Jurkat, Clone E6-1 (cell line): ENCODE measurements around the gene HSF2BP.
"Not testable (repeated sequence)": the region's sequence is repeated elsewhere in the genome, so short reads cannot be mapped to it uniquely, and the experiment has no call there.

ENCODE experiments used
- DNase-seq: peaks from one replicate; pipeline ENCODE4 v3.0.0-alpha.2; 2011; ENCODE audit warnings: low read depth, low spot score
- H3K4me3 ChIP-seq: 2 replicates; pipeline ENCODE4 v1.5.1; 2011; ENCODE audit warnings: mild to moderate bottlenecking, low read length, control low read depth, moderate library complexity

Gene HSF2BP

DNA sequence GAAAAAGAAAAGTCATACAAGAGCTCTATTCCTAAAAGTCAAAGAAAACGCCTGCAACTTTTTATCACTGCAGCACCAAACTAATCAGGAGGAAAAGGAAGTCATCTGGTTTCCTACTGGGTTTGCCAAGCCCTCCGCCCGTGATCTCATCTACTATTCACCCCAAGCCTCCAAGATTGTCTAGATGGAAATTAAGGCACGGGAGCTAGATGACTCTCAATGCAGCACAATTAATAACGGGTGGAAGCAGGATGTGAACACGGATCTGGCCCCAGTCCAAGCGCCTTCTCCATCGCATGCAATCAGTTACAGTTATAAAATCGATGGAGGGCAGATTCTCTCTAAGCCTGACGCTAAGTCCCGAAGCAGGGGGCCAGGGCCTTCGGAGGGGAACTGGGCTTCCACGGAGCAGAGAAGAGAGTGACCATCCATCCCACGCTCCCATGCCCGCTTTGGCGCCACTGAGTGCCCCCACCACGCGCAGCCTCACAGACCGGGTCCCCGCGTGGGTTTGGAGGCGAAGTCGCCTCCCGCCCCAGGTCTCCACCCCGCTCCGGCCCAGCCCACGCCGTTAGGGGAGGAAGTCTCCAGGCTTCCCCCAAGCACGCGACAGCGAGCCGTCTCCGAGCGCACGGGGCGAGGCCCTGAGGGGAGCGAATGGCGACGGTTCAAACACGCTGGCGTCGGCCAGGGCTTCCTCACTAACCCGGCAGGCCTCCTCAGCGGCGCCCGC lies 1.8 kb downstream of the HSF2BP start:
- DNase-seq = no peak
- no peak overlapping the region for H3K4me3 ChIP-seq

DNA sequence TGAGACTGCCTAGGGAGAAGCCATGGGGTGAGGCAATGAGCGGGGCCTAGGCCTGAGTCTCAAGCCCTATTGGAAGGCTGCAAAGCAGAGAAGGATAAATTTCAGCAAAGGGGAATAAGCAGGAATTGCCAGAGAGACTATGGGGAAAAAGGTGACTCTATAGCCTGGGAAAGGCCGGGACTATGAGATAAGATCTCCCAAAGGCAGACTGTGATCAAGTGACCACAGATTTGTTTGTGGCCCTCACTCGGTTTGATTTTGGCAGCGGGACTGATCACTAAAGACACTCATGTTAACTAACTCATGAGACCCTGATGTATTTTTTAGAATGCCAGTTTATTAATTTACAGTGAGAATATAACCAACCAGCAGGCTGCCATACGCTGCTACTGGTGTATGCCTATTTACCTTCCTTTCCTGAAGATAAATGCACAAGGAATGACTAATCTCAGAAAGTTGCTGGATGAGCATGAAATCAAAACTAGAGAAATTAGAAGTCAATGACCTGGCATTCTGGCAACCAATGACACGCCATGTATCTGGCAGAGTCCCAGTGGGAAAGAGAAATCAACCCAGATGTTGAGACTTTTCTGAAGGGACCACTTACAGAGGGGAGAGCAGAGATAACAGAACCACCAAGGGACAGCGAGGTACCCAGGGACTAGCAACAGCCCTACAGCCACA lies 4.3 kb downstream of the HSF2BP start:
- DNase-seq = no peak
- H3K4me3 ChIP-seq = no peak overlapping the region

DNA sequence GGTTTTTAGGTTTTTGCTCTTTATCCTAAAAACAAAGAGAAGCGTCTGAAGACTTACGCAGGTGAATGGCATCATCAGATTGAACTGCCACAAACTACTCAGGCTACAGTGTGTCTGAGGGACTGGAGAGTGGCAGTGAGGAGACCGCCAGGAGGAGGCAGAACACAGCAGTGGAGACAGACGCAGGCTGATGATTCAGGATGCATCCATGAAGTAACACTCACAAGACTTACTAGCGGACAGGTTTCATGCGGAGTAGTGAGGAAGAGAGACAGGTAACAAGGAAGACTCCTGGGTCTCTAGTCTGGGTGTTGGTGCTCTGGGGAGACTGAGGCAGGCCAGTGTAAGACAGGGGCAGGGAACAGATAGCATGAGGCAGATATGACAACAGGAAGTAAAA lies 5.7 kb downstream of the HSF2BP start:
- no peak for DNase-seq
- no peak overlapping the region for H3K4me3 ChIP-seq

DNA sequence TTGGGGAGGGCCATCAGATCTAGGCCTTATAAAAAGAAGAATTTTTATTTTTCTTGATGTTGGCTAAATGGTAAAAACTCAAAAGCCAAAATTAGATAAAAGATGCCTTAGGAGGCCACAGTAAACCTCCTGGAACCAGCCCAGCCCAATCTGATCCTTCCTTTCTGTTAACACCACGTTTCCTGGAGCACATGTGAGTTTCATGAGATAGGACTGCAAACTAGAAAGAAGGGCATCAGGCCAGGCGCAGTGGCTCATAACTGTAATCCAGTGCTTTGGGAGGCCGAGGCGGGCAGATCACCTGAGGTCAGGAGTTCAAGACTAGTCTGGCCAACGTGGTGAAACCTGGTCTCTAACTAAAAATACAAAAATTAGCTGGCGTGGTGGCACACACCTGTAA lies 6.7 kb downstream of the HSF2BP start:
- DNase-seq = no peak
- no peak overlapping the region for H3K4me3 ChIP-seq

DNA sequence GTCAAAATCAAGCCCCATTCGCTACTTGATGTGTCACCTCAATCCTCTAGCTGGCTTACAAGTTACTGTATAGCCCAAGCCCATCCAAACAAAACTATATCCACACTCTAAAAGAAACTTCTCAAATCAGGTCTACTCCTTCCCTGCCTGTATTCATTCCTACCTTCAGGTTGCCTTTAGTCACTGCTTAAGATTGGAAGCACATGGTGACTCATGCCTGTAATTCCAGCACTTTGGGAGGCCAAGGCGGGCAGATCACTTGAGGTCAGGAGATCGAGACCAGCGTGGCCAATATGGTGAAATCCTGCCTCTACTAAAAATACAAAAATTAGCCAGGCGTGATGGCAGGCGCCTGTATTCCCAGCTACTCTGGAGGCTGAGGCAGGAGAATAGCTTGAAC lies 7.4 kb downstream of the HSF2BP start:
- H3K4me3 ChIP-seq, DNase-seq: not testable (repeated sequence)

DNA sequence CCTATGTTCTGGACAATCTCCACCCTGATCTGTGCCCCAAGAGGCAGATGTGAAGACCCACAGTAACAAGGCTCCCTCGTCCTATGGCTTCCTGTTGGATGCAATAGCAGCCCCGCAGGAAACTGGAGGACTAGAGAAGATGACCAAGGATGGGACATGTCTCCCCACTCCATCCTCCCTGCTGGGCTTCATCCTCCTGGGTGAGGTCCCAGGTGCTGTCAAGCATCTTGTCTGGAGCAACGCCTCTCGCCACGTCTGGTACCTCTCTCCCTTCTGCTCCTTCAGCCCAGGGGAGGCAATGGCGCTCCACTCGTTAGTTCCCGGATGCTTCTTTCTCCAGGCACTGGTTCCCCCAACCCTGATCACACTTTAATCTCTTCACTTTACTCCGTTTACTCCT lies 11.1 kb downstream of the HSF2BP start:
- DNase-seq = no peak
- H3K4me3 ChIP-seq = no peak overlapping the region

DNA sequence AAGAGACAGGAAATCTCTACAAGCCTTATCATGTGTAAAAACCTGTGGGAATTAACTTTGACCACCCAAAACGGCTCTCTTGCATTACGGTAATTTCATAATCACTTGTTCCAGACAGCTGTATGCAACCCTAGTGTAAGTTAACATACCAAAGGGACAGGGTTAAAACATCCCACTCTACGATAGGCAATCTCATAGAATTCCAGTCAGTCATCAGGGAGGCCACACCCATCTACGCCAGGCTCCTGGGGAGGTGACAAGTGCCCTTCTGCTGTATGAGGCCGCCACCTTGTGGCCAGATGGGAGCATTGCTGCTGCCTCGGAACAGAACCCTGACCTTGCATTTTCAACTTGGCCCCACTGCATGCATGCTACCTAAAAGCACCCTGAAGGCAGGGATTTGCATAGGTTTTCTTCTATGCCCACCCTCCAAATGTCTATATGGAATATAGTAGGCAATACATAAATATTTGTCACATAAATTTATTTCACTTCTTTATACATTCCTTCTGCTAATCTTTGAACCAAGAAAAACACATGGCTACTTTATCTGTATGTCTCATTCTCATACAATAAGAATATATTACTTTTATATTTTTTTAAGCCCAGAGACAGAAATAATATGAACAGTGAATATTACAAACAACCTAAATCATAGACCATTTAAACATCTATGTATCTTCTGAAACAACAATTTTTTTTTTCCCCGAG lies 12.6 kb downstream of the HSF2BP start:
- no peak overlapping the region for H3K4me3 ChIP-seq
- peak; percentile 84 for DNase-seq

DNA sequence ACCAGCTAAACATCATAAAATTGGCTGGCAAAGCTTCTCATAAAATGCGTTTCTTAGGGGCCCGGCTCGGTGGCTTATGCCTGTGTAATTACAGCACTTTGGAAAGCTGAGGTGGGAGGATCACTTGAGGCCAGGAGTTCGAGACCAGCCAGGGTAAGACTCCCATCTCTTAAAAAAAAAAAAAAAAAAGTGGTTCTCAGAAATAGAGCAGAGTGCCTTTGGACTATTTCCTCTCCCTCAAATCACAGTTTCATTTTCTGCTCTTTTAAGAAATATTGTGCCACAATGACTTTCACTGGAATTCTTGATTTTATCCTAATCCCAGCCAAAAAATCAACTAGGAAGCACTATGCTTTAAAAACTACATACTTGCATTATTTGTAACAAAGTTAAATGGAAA lies 13.3 kb downstream of the HSF2BP start:
- no peak overlapping the region for H3K4me3 ChIP-seq
- DNase-seq = no peak

DNA sequence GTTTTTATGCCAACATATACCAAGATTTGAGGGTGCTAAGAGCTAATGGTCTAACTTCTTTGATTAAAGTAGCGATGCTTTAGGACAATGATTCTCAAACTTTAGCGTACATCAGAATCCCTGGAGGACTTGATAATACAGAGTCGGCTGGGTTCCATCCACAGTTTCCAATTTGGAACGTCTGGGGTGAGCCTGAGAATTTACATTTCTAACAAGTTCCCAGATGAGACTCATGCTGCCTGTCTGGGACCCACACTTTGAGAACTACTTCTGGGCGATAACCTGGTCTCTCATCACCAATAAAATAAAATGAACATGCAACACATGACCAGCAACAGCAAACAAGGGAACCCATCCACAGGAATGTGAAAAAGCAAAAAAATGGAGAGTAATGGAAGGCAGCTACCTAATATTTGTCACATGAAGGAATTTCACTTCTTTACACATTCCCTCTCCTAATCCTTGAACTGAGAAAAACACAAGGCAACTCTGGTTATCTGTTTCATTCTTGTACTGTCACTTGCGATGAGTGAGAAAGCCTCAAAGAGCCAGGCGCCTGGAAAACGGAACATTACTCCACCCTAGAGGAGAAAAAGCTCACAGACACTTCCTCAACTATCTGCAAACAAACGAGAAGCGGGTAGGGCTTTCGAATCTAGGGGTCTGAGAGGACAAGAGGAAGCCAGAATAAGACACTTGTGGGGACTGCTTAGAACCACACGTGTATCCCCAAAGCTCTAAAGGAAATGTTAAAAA lies 14.0 kb downstream of the HSF2BP start:
- DNase-seq = peak; percentile 25
- no peak overlapping the region for H3K4me3 ChIP-seq

DNA sequence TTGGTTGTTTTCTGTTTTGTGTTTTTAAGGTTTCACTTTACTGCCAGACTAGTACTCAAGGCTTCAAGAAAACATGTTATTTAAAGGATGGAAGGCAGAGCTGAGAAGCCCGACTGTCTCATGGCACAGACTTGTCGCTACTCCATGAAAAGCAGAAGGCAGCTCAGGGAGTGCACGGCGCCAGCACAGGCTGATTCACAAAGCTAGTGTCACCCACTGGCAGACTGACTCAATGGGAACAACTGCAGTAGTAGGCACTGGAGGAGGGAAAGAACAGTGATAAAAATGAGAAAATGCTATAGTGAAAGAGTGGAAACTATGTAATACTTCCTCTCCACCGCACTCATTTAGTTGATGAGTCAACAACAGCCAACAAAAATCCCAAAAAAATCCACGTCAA lies 14.7 kb downstream of the HSF2BP start:
- no peak for DNase-seq
- H3K4me3 ChIP-seq = no peak overlapping the region

DNA sequence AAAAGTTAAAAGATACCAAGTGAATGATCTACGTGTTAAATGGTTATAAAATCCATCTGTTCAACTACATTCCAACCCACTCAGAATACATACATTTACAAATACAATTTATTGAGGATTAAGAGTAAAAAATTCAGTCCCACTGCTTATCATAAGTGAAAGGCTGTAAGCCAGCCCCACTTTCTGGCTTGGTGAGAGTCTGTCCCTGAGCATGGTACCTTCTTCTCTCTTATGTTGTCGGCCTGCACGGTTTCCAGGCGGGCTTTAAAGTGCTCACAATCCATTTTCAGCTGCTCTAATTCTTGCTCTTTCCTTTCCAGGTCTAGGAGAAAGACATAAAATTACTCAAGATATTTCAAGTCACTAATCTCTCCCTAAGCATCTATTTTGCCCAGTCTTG lies 15.2 kb downstream of the HSF2BP start:
- no peak for DNase-seq

DNA sequence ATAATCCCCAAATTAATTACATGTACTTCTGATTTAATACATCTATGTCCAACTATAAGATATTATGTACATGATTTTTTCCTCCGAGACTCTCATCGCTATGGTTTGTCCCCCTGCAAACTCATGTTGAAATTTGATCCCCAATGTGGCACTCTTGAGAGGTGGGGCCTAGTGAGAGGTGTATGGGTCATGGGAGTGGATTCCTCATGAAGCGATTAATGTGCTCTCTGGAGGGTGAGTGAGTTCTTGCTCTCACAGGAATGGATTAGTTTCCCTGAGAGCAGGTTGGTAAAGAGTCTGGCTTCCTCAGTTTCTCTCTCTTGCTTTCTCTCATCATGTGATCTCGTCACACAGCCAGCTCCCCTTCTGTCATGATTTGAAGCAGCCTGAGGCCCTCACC lies 16.1 kb downstream of the HSF2BP start:
- H3K4me3 ChIP-seq = no peak overlapping the region
- no peak for DNase-seq

More for the DNA sequence above, 15.2 kb downstream of the HSF2BP start:
- H3K4me3 ChIP-seq = no peak overlapping the region

DNA sequence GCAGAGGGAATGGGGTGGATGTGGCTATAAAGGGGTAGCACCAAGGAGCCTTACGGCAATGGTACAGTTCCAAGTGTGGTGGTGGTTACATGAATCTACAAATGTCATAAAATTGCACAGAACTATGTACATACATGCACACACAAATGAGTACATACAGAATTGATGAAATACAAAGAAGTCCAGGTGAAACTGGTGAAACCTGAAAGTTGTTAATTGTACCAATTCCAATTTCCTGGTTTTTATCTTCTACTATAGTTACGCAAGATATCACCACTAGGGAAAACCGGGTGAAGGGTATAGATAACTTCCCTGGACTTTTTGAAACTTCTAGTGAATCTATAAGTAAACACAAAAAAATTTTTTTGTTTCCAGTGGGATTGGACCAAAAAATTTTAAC lies 18.9 kb downstream of the HSF2BP start:
- no peak for DNase-seq
- H3K4me3 ChIP-seq = no peak overlapping the region

DNA sequence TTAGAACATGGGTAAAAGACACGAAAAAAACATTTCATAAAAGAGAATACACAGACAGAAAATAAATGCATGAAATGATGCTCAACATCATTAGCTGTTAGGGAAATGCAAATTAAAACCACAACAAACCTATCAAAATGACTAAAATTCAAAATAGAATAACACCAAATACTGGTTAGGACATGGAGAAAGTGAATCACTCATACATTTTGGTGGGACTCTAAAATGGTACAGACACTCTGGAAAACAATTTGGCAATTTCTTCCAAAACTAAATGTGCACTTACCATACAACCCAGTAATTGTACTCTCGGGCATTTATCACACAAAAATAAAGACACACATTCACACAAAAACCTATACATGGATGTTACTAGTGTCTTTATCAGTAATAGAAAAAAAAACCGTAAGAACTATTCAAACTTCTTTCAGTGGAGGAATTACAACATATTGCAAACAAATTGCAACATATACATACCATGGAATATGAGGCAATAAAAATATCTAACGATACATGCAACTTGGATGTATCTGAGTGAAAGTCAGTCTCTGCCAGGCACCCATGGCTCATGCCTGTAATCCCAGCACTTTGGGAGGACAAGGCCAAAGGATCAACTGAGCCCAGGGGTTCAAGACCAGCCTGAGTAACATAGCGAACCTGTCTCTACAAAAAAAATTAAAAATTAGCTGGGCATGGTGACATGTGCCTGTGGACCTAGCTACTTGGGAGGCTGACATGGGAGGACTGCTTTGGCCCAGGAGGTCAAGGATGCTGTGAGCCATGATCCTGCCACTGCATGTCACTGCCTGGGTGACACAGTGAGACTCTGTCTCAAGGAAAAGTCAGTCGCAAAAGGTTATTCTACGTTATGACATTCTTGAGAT lies 19.6 kb downstream of the HSF2BP start:
- no peak for DNase-seq
- no peak overlapping the region for H3K4me3 ChIP-seq

DNA sequence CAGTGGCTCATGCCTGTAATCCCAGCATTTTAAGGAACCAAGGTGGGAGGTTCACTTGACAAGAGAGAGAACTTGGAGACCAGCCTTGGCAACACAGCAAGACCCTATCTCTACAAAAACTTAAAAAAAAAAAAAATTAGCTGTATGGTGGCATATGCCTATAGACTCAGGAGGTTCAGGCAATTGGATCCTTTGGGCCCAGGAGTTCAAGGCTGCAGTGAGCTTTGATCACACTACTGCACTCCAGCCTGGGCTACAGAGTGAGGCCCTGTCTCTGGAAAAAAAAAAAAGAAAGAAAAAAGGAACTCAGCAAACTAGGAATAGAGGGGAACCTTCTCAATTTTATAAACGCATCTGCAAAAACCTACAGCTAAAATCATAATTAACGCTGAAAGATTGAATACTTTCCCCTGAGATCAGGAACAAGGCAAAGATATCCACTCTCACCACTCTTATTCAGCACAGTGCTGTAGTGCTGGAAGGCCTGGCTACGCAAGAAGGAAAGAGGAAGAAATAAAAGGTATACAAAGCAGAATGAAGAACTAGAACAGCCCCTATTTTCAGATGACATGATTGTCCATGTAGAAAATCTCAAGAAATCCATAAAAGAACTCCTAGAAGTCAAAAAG lies 21.6 kb downstream of the HSF2BP start:
- DNase-seq = no peak
- no peak overlapping the region for H3K4me3 ChIP-seq

DNA sequence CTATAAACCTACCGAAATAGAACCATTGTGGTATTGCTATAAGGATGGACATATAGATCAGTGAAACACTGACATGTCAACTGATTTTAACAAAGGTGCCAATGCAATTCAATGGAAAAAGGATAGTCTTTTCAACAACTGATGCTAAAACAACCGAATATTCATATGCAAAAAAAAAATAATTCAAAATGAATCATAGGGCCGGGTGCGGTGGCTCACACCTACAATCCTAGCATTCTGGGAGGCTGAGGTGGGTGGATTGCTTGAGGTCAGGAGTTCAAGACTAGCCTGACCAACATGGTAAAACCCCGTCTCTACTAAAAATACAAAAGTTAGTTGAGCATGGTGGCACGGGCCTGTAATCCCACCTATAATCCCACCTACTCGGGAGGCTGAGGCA lies 23.9 kb downstream of the HSF2BP start:
- no peak for DNase-seq
- H3K4me3 ChIP-seq = no peak overlapping the region

DNA sequence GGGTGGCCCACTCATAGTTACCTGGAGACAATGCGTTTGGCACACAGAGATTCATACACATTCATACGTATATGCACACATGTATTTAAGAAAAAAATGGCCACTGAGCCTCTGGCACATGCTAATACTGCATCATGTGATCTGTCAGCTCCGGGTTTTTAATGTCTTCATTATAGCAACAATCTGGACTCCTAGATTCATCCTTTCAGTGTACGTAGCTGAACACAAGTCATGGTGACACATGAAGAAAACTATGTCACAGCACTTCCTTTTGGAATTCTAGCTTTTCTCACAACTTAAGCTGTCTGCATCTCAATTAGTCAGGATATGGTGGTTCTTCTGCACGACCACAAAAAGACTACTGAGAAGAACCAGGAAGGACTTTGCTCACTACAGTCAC lies 24.7 kb downstream of the HSF2BP start:
- no peak for DNase-seq
- H3K4me3 ChIP-seq = no peak overlapping the region

DNA sequence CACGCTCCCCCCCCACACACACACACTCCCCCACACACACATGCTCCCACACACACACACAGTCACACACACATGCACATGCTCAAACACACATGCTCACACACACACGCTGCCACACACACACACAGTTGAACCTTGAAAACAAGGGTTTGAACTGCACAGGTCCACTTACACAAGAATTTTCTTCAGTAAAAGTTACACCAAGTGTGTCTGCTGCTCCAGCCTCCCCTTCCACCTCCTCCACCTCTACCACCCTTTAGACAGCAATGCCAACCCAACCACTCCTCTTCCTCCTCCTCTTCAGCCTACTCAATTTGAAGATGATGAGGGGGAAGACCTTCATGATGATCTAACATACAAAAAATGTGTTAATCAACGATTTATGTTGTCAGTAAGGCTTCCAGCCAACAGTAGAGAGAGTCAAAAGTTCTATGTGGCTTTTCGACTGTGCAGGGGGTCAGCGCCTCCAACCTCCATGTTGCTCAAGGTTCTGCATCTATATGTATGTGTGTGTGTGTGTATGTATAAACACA lies 26.8 kb downstream of the HSF2BP start:
- H3K4me3 ChIP-seq = no peak overlapping the region
- DNase-seq = no peak
